PFSK-1 (cell line): ENCODE results near the gene STK32B.
A peak's percentile ranks its signal among the peaks of the same experiment; 100 is the strongest.

Experiments used
- POLR2AphosphoS5 ChIP-seq: IDR thresholded peaks from 2 replicates; pipeline ENCODE4 v1.6.1; 2012; ENCODE audit warnings: low read depth, mild to moderate bottlenecking, control low read depth, low read length, moderate library complexity
- SIN3A ChIP-seq: IDR thresholded peaks from 2 replicates; pipeline ENCODE4 v1.6.1; 2012; ENCODE audit warnings: mild to moderate bottlenecking, low read length, moderate library complexity, borderline replicate concordance; ENCODE audit not compliant: insufficient read depth
- TAF1 ChIP-seq: IDR thresholded peaks from 2 replicates; pipeline ENCODE4 v1.6.1; 2012; ENCODE audit warnings: low read length, control low read depth, borderline replicate concordance; ENCODE audit not compliant: insufficient read depth
- TF ChIP-seq, protein P1 (sequence below), 2 experiments: IDR thresholded peaks; 2 replicates each; pipeline versions ENCODE4 v1.6.1 to v1.8.0; 2011 to 2012; ENCODE audit warnings: low read depth in 2 of 2, low read length in 2 of 2, control low read depth in 1 of 2, inconsistent platforms in 1 of 2, mild to moderate bottlenecking in 1 of 2, moderate library complexity in 1 of 2; ENCODE audit not compliant: insufficient read depth in 1 of 2

DNA sequence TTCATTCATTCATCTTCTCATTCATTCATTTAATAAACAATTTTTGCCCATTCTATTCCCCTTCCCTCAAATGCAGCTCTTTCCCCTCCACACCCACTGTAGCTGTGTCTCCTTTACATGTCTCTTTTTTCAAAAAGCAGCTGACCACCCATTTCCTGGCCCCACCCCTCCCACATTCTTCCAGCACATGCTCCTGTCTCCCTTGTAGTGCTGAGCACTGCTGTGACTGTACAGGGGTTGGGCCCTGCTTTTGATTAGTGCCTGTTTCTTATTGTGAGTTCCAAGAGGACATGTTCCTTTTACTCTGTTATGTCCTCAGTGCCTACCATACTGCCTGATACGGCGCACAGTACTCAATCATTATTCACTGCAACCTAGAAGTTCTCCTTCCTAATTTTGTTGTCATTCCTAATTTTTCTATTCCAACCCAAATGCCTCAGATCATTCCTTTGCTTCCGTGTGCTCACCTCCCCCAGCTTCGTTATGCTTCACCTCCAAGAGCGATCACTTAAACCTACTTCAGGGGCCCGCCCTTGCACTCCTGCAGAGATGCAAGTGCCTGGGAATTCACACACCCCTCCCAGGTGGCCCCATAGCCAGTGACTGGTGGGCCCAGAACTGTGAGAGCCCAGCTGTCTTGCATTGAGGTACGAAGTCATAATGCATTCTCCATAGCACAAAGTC is 152.2 kb downstream of the STK32B start:
- TF ChIP-seq, protein P1, sequence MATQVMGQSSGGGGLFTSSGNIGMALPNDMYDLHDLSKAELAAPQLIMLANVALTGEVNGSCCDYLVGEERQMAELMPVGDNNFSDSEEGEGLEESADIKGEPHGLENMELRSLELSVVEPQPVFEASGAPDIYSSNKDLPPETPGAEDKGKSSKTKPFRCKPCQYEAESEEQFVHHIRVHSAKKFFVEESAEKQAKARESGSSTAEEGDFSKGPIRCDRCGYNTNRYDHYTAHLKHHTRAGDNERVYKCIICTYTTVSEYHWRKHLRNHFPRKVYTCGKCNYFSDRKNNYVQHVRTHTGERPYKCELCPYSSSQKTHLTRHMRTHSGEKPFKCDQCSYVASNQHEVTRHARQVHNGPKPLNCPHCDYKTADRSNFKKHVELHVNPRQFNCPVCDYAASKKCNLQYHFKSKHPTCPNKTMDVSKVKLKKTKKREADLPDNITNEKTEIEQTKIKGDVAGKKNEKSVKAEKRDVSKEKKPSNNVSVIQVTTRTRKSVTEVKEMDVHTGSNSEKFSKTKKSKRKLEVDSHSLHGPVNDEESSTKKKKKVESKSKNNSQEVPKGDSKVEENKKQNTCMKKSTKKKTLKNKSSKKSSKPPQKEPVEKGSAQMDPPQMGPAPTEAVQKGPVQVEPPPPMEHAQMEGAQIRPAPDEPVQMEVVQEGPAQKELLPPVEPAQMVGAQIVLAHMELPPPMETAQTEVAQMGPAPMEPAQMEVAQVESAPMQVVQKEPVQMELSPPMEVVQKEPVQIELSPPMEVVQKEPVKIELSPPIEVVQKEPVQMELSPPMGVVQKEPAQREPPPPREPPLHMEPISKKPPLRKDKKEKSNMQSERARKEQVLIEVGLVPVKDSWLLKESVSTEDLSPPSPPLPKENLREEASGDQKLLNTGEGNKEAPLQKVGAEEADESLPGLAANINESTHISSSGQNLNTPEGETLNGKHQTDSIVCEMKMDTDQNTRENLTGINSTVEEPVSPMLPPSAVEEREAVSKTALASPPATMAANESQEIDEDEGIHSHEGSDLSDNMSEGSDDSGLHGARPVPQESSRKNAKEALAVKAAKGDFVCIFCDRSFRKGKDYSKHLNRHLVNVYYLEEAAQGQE (IDR thresholded peaks at IDR 0.05; ENCODE audit: insufficient read depth in 1 of 2, low read depth in 2 of 2, low read length in 2 of 2): no peak
- peak; percentile 32; the same call in 1 of the 2 replicates for TF ChIP-seq SIN3A
- TF ChIP-seq TAF1: no peak
- no peak for TF ChIP-seq POLR2AphosphoS5
